Measurements from ENCODE around the gene KDM4B. TPM values are rescaled to one million over a fixed set of nuclear protein-coding genes. Genes with fewer than 3 reads are reported as not detected.

Gene KDM4B
- total and polyA plus RNA-seq, 2 donors (not counting 1 experiment from before 2014, with no cell fraction given) = 6.4 to 14.4 TPM

- Histone ChIP-seq H3K27me3 (ENCODE audit: control insufficient read depth, insufficient read depth, low read length) (no peaks in the 10 kb centered on the region), H3K79me2 (ENCODE audit: control insufficient read depth, insufficient read depth, low read length) (peaks cover 35% of the 10 kb centered on the region), H4K20me1 (ENCODE audit: control insufficient read depth, extremely low read depth, insufficient read depth, low read length) (no peaks in the 10 kb centered on the region), H3K36me3 (ENCODE audit: control insufficient read depth, insufficient read depth, low read length) (no peaks in the 10 kb centered on the region), H3K4me3 (replicated peaks in 1 of 4; ENCODE audit: control extremely low read depth in 1 of 4, insufficient read depth in 1 of 4, low read depth in 3 of 4, low read length in 4 of 4) (no peak overlapping the region), H3K9me3 (ENCODE audit: control insufficient read depth, insufficient read depth, low read depth, low read length) (no peaks in the 10 kb centered on the region), H3K27ac (ENCODE audit: insufficient read depth, low read length) (peak overlapping the region; percentile 39), H3K4me2 (ENCODE audit: extremely low read depth, insufficient read depth, low read length) (peak overlapping the region; percentile 69), H2AFZ (ENCODE audit: low read length) (no peak overlapping the region), H3K9ac (ENCODE audit: insufficient read depth, low read length) (no peak overlapping the region), H3K4me1 (ENCODE audit: control insufficient read depth, extremely low read depth, insufficient read depth, low read length) (no peaks in the 10 kb centered on the region)
- TF ChIP-seq EZH2 (IDR thresholded peaks at IDR 0.05; ENCODE audit: low read length, missing control alignments) (no peak), CTCF (conservative IDR thresholded peaks at IDR 0.05 in 1 of 2, IDR thresholded peaks at IDR 0.05 in 1 of 2; ENCODE audit: low read depth in 1 of 2, low read length in 2 of 2) (no peak)
- DNase-seq (ENCODE audit: low read depth in 2 of 2) = peak in 1 of 2 donors; percentile 82
Observed at GRCh38 chr19:5002143-5002542, 33.2 kb downstream of the KDM4B start.

DNA sequence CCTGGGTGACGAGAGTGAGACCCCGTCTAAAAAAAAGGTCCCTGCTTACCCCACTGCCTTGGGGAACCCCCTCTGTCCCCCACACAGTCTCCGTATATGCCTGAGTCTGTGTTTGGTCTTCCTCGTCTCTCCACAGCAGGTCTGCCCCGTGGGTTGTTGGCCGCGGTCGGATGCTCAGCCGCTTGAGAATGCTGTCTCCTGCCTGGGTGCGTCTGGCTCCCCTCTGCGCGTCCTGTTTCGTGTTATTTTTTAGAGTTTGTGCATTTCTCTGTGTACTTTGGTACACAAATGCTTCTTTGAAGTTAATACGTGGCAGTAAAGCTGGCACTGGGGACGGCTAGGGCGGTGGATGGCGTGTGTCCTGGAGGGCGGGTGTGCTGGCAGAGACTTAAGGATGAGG lies 34.9 kb downstream of the KDM4B start:
- no peaks in the 10 kb centered on the region for H3K27me3 ChIP-seq (ENCODE audit: control insufficient read depth, insufficient read depth, low read length)
- no peak overlapping the region for H3K4me3 ChIP-seq (replicated peaks in 1 of 4; ENCODE audit: control extremely low read depth in 1 of 4, insufficient read depth in 1 of 4, low read depth in 3 of 4, low read length in 4 of 4)
- no peaks in the 10 kb centered on the region for H3K36me3 ChIP-seq (ENCODE audit: control insufficient read depth, insufficient read depth, low read length)
- H3K4me2 ChIP-seq (ENCODE audit: extremely low read depth, insufficient read depth, low read length) = no peak overlapping the region
- H3K9me3 ChIP-seq (ENCODE audit: control insufficient read depth, insufficient read depth, low read depth, low read length) = no peaks in the 10 kb centered on the region
- no peak for DNase-seq (ENCODE audit: low read depth in 2 of 2)
- no peak overlapping the region for H3K27ac ChIP-seq (ENCODE audit: insufficient read depth, low read length)
- TF ChIP-seq CTCF (conservative IDR thresholded peaks at IDR 0.05 in 1 of 2, IDR thresholded peaks at IDR 0.05 in 1 of 2; ENCODE audit: low read depth in 1 of 2, low read length in 2 of 2) (no peak), EZH2 (IDR thresholded peaks at IDR 0.05; ENCODE audit: low read length, missing control alignments) (no peak)
- no peak overlapping the region for H2AFZ ChIP-seq (ENCODE audit: low read length)
- H3K79me2 ChIP-seq (ENCODE audit: control insufficient read depth, insufficient read depth, low read length) = peaks cover 32% of the 10 kb centered on the region
- no peaks in the 10 kb centered on the region for H3K4me1 ChIP-seq (ENCODE audit: control insufficient read depth, extremely low read depth, insufficient read depth, low read length)
- no peaks in the 10 kb centered on the region for H4K20me1 ChIP-seq (ENCODE audit: control insufficient read depth, extremely low read depth, insufficient read depth, low read length)
- H3K9ac ChIP-seq (ENCODE audit: insufficient read depth, low read length) = no peak overlapping the region

- Histone ChIP-seq H3K79me2 (ENCODE audit: control insufficient read depth, insufficient read depth, low read length) (peaks cover 34% of the 10 kb centered on the region), H4K20me1 (ENCODE audit: control insufficient read depth, extremely low read depth, insufficient read depth, low read length) (no peaks in the 10 kb centered on the region), H3K36me3 (ENCODE audit: control insufficient read depth, insufficient read depth, low read length) (no peaks in the 10 kb centered on the region), H3K4me1 (ENCODE audit: control insufficient read depth, extremely low read depth, insufficient read depth, low read length) (no peaks in the 10 kb centered on the region), H3K9me3 (ENCODE audit: control insufficient read depth, insufficient read depth, low read depth, low read length) (no peaks in the 10 kb centered on the region), H3K27me3 (ENCODE audit: control insufficient read depth, insufficient read depth, low read length) (no peaks in the 10 kb centered on the region), H3K27ac (ENCODE audit: insufficient read depth, low read length) (no peak overlapping the region), H3K4me3 (replicated peaks in 1 of 4; ENCODE audit: control extremely low read depth in 1 of 4, insufficient read depth in 1 of 4, low read depth in 3 of 4, low read length in 4 of 4) (no peak overlapping the region), H3K4me2 (ENCODE audit: extremely low read depth, insufficient read depth, low read length) (no peak overlapping the region), H3K9ac (ENCODE audit: insufficient read depth, low read length) (no peak overlapping the region), H2AFZ (ENCODE audit: low read length) (no peak overlapping the region)
- no peak for DNase-seq (ENCODE audit: low read depth in 2 of 2)
- TF ChIP-seq CTCF (conservative IDR thresholded peaks at IDR 0.05 in 1 of 2, IDR thresholded peaks at IDR 0.05 in 1 of 2; ENCODE audit: low read depth in 1 of 2, low read length in 2 of 2) (no peak), EZH2 (IDR thresholded peaks at IDR 0.05; ENCODE audit: low read length, missing control alignments) (no peak)
Observed at GRCh38 chr19:5005096-5005495, 36.2 kb downstream of the KDM4B start.
